Karpas-422 (cell line): Measurements from ENCODE around the gene DIAPH3. TPM values are rescaled to one million over a fixed set of nuclear protein-coding genes. Genes with fewer than 3 reads are reported as not detected.

Experiments used
- DNase-seq: peaks from one replicate; pipeline ENCODE4 v3.0.0-alpha.2; 2015
- H2AFZ ChIP-seq: fragments of 200-600 bp; sonication (generic); 2 replicates; pipeline ENCODE4 v1.6.1; 2014; ENCODE audit warnings: antibody characterized with exemption, low read length, mixed read lengths
- H3K27ac ChIP-seq: fragments of 200-600 bp; sonication (generic); 2 replicates; pipeline ENCODE4 v1.5.1; 2014; ENCODE audit warnings: mild to moderate bottlenecking, low read length, moderate library complexity
- H3K27me3 ChIP-seq: fragments of 200-600 bp; sonication (generic); 2 replicates; pipeline ENCODE4 v1.6.1; 2014; ENCODE audit warnings: low read length, mixed read lengths
- H3K36me3 ChIP-seq: fragments of 200-600 bp; sonication (generic); 2 replicates; pipeline ENCODE4 v1.6.1; 2014; ENCODE audit warnings: low read length, mixed read lengths; ENCODE audit not compliant: insufficient read depth
- H3K4me1 ChIP-seq: fragments of 200-600 bp; sonication (generic); 2 replicates; pipeline ENCODE4 v1.6.1; 2014; ENCODE audit warnings: mild to moderate bottlenecking, low read length, mixed read lengths
- H3K4me2 ChIP-seq: fragments of 200-600 bp; sonication (generic); 2 replicates; pipeline ENCODE4 v1.6.1; 2014; ENCODE audit warnings: low read length, low read depth, mild to moderate bottlenecking; ENCODE audit not compliant: poor library complexity, severe bottlenecking
- H3K4me3 ChIP-seq: fragments of 200-600 bp; sonication (generic); 2 replicates; pipeline ENCODE4 v1.5.1; 2014; ENCODE audit warnings: mild to moderate bottlenecking, antibody characterized with exemption, low read length, mixed read lengths
- H3K79me2 ChIP-seq: fragments of 200-600 bp; sonication (generic); 2 replicates; pipeline ENCODE4 v1.6.1; 2014; ENCODE audit warnings: mild to moderate bottlenecking, low read length, mixed read lengths
- H3K9ac ChIP-seq: fragments of 200-600 bp; sonication (generic); 2 replicates; pipeline ENCODE4 v1.6.0; 2014; ENCODE audit warnings: low read length
- H3K9me2 ChIP-seq: fragments of 200-600 bp; sonication (generic), shearing (Covaris generic); replicated peaks from 2 replicates; pipeline ENCODE4 v1.6.0; 2014; ENCODE audit warnings: mild to moderate bottlenecking, low read length, moderate library complexity; ENCODE audit not compliant: insufficient read depth
- H3K9me3 ChIP-seq: fragments of 300-700, 200-600 bp; sonication (generic); 2 replicates; pipeline ENCODE4 v1.6.1; 2014; ENCODE audit warnings: low read length, mixed read lengths
- H4K20me1 ChIP-seq: fragments of 200-600 bp; sonication (generic); 2 replicates; pipeline ENCODE4 v1.6.1; 2014; ENCODE audit warnings: mild to moderate bottlenecking, antibody characterized with exemption, low read length, low read depth; ENCODE audit not compliant: insufficient read depth
- total RNA-seq: library from RNA; depleted of rRNA; stranded (reverse); fragments of >200 nt; shearing (Covaris generic); gene quantifications from 2 replicates; pipeline ENCODE4 v1.2.3, GENCODE V29; 2014; ENCODE audit warnings: low replicate concordance

DIAPH3 gene
- total RNA-seq, 1 experiment from 2014 or later, result 10.0 TPM

DNA sequence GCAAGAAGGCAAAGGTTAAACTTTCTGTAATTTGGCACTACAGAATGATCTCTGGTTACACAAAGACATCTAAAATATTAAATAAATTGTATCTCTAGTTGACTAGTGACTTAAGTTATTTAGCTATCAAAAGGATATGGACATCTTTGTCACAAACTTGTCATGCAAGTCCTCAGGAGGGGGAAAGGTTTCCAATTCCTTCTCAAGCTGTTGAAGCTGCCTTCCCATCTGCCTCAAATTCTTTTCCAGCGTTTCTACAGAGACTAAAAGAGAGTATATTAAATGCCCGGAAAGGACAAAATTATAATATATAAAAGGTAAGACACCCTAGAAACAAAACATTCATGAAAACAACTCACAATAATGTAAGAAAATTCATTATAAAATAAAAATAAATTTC, 324.5 kb downstream of the DIAPH3 start:
- no peak overlapping the region for H3K9ac ChIP-seq
- H3K9me3 ChIP-seq, result no peaks in the 10 kb centered on the region
- H3K4me2 ChIP-seq, result no peak overlapping the region
- no peaks in the 10 kb centered on the region for H3K9me2 ChIP-seq
- H4K20me1 ChIP-seq, result no peaks in the 10 kb centered on the region
- no peaks in the 10 kb centered on the region for H3K36me3 ChIP-seq
- H3K79me2 ChIP-seq, result no peaks in the 10 kb centered on the region
- no peaks in the 10 kb centered on the region for H3K4me1 ChIP-seq
- no peaks in the 10 kb centered on the region for H3K27me3 ChIP-seq
- H3K4me3 ChIP-seq, result no peak overlapping the region
- no peak for DNase-seq
- no peak overlapping the region for H3K27ac ChIP-seq
- H2AFZ ChIP-seq, result no peak overlapping the region

DNA sequence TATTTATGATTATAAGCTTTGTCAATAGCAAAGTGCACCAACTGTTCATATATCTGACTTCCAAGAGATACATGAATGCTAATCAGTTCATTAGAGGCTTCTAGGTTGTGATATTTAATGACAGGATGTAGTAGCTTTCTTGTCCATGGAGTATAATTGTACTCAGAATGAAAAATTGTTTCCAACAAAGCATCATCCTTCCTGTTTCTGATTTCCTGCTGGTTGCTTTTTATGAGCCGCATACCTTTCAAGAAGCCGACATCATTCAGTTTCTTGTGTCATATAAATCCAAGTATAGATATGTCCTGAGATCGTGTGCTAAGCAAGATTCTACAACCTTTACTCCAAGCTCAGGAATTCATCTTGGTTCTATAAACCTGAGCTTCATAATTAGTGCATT, 326.6 kb downstream of the DIAPH3 start:
- H3K79me2 ChIP-seq, result no peaks in the 10 kb centered on the region
- H3K36me3 ChIP-seq, result no peaks in the 10 kb centered on the region
- H4K20me1 ChIP-seq, result no peaks in the 10 kb centered on the region
- H3K9me2 ChIP-seq, result no peaks in the 10 kb centered on the region
- no peak for DNase-seq
- H3K9ac ChIP-seq, result no peak overlapping the region
- no peak overlapping the region for H3K27ac ChIP-seq
- H3K4me3 ChIP-seq, result no peak overlapping the region
- H3K4me1 ChIP-seq, result no peaks in the 10 kb centered on the region
- H3K9me3 ChIP-seq, result no peaks in the 10 kb centered on the region
- no peaks in the 10 kb centered on the region for H3K27me3 ChIP-seq
- H2AFZ ChIP-seq, result no peak overlapping the region
- no peak overlapping the region for H3K4me2 ChIP-seq

DNA sequence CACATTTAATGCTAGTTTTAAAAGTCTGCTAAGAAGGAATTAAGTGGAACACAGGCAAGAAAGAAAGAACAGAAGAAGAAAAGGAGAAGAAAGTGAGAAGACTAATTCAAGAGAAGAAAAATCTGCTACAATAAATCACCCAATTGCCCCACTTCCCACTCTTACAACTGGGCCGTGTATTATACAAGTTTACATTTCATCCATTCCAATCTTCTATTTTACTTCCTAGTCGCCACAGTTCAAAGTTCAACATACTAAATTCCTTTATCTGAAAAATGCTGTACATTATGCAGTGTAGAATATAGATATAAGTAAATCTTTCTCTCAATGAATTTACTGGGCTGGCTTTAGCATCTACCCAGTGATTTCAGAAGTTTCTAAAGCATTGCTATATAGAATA, 328.2 kb downstream of the DIAPH3 start:
- Histone ChIP-seq H3K79me2 (no peaks in the 10 kb centered on the region), H3K36me3 (no peaks in the 10 kb centered on the region), H3K4me2 (no peak overlapping the region), H3K9ac (no peak overlapping the region), H3K27me3 (no peaks in the 10 kb centered on the region), H3K4me3 (no peak overlapping the region), H2AFZ (no peak overlapping the region), H4K20me1 (no peaks in the 10 kb centered on the region), H3K4me1 (no peaks in the 10 kb centered on the region), H3K27ac (no peak overlapping the region), H3K9me2 (no peaks in the 10 kb centered on the region), H3K9me3 (no peaks in the 10 kb centered on the region)
- no peak for DNase-seq

DNA sequence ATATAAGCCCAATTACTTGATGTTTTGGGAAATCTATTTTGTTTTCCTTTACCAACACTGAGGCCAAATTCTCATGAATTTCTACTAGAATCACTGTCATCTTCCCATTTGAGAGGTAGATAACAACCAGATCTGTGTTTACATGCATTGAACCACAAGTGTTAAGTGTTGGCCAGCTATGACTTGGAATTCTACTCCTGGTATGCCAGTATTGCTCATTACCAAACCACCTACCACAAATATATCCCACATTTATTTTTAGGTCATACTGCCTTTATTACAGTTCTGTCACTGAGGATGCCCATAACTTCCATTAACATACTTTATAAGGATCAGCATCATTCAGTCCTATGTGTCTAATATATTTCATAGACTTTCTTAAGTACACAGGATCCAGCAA, 328.9 kb downstream of the DIAPH3 start:
- H3K4me2 ChIP-seq, result no peak overlapping the region
- no peak overlapping the region for H3K27ac ChIP-seq
- H3K4me1 ChIP-seq, result no peaks in the 10 kb centered on the region
- DNase-seq, result no peak
- no peaks in the 10 kb centered on the region for H3K36me3 ChIP-seq
- H3K79me2 ChIP-seq, result no peaks in the 10 kb centered on the region
- no peaks in the 10 kb centered on the region for H3K27me3 ChIP-seq
- H3K9me3 ChIP-seq, result no peaks in the 10 kb centered on the region
- H4K20me1 ChIP-seq, result no peaks in the 10 kb centered on the region
- no peak overlapping the region for H2AFZ ChIP-seq
- H3K9me2 ChIP-seq, result no peaks in the 10 kb centered on the region
- H3K4me3 ChIP-seq, result no peak overlapping the region
- no peak overlapping the region for H3K9ac ChIP-seq

DNA sequence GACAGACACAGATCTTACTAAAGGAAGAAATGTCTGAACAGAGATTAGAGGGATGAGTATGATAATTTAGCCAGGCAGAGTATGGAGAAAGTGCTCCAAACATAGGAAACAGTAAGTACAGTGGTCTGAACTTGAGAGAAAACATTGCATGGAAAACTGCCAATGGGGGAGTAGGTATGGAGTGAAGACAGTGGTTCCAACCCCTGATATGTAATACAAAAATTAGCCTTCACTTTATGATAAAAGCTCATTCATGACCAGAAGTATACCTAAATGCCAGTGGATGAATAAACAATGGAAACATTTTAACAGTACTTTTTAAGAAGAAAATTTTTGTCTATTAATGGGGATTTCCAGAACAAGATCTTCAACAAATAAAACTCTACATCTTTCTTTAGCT, 334.0 kb downstream of the DIAPH3 start:
- no peaks in the 10 kb centered on the region for H3K27me3 ChIP-seq

DNA sequence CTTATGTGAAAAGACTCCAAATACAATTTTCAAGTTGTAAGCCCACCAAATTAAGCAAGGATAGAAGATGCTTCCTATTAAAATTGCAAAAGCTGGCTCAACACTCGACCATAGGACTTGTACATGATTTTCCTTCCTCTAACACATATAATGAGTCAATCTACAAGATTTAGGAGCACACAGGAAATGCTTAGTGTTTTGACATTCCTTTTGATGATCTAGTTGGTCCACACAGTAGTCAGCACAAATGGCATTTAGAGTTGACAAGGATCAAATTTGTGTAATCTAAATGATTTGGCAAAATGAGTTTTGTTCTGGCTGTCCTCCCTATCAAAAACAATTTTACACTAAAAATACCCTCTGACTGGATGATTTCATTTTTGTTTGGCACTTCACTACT, 340.2 kb downstream of the DIAPH3 start:
- H3K27me3 ChIP-seq, result no peaks in the 10 kb centered on the region
- H3K27ac ChIP-seq, result no peak overlapping the region
- H2AFZ ChIP-seq, result no peak overlapping the region
- H3K9ac ChIP-seq, result no peak overlapping the region
- no peak overlapping the region for H3K4me2 ChIP-seq
- no peak for DNase-seq
- H3K4me1 ChIP-seq, result no peaks in the 10 kb centered on the region
- no peaks in the 10 kb centered on the region for H3K9me3 ChIP-seq
- H3K36me3 ChIP-seq, result no peaks in the 10 kb centered on the region
- H4K20me1 ChIP-seq, result no peaks in the 10 kb centered on the region
- no peak overlapping the region for H3K4me3 ChIP-seq
- H3K9me2 ChIP-seq, result no peaks in the 10 kb centered on the region
- peaks cover 3% of the 10 kb centered on the region; the same call in 1 of the 2 replicates for H3K79me2 ChIP-seq

More for the DNA sequence above, 334.0 kb downstream of the DIAPH3 start:
- Histone ChIP-seq H3K36me3 (no peaks in the 10 kb centered on the region), H3K4me2 (no peak overlapping the region), H4K20me1 (no peaks in the 10 kb centered on the region), H2AFZ (no peak overlapping the region), H3K27ac (no peak overlapping the region), H3K9me2 (no peaks in the 10 kb centered on the region), H3K79me2 (peaks cover 3% of the 10 kb centered on the region; the same call in 1 of the 2 replicates), H3K9me3 (no peaks in the 10 kb centered on the region), H3K9ac (no peak overlapping the region), H3K4me3 (no peak overlapping the region), H3K4me1 (no peaks in the 10 kb centered on the region)
- no peak for DNase-seq

DNA sequence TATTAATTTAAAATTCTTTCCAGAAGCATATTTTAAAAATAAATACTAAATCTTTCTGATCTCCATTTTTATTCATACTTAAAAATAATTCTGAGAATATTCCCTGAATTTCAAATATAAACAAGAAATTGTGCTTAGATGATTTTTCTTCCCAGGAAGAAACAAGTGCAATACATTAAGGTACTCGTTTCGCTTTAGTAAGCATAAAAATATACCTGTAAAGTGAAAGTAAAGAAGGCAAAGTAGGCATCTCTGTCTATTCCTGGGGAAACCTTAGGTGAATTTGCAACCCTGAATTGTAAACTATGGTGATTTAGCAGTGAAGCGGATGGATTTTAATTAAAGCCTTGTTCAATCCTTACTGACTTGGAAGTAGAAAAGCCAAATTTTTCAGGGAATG, 354.2 kb downstream of the DIAPH3 start:
- Histone ChIP-seq H3K36me3 (no peaks in the 10 kb centered on the region), H4K20me1 (no peaks in the 10 kb centered on the region), H2AFZ (no peak overlapping the region), H3K9me3 (no peaks in the 10 kb centered on the region), H3K27ac (no peak overlapping the region), H3K9me2 (no peaks in the 10 kb centered on the region), H3K79me2 (no peaks in the 10 kb centered on the region), H3K9ac (no peak overlapping the region), H3K4me3 (no peak overlapping the region), H3K4me2 (no peak overlapping the region), H3K4me1 (no peaks in the 10 kb centered on the region), H3K27me3 (no peaks in the 10 kb centered on the region)
- DNase-seq, result no peak

DNA sequence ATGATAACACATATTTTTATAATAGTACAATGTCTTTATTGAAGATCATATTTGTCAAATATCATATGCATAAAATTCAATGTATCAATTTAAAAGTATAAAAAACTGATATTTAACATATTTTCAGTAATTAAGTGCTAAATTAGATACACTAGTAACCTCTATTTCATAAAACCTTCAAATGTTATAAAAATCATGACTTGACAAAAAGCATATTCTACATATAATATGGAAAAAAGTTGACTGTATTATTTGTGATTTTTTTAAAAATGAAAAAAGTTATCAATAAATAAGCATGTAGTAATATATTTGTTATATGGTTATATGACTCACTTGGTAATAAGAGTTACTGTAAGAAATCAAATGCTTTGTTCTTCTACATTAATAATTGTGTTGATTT, 356.9 kb downstream of the DIAPH3 start:
- H3K9me3 ChIP-seq, result no peaks in the 10 kb centered on the region
- H2AFZ ChIP-seq, result no peak overlapping the region
- no peaks in the 10 kb centered on the region for H3K4me1 ChIP-seq
- no peak overlapping the region for H3K4me2 ChIP-seq
- H4K20me1 ChIP-seq, result no peaks in the 10 kb centered on the region
- DNase-seq, result no peak
- no peaks in the 10 kb centered on the region for H3K9me2 ChIP-seq
- no peaks in the 10 kb centered on the region for H3K27me3 ChIP-seq
- H3K27ac ChIP-seq, result no peak overlapping the region
- H3K36me3 ChIP-seq, result no peaks in the 10 kb centered on the region
- H3K79me2 ChIP-seq, result no peaks in the 10 kb centered on the region
- H3K9ac ChIP-seq, result no peak overlapping the region
- H3K4me3 ChIP-seq, result no peak overlapping the region
